AG09309 (cell line): ENCODE data around the gene DHX35.
A peak's percentile ranks its signal among the peaks of the same experiment; 100 is the strongest.

Experiments
- DNase-seq: peaks from one replicate; pipeline ENCODE4 v3.0.0-alpha.2; 2010; ENCODE audit warnings: low read depth
- H3K4me3 ChIP-seq: 2 replicates; pipeline ENCODE4 v1.5.1; 2011; ENCODE audit warnings: mild to moderate bottlenecking, low read depth, low read length, moderate library complexity; ENCODE audit not compliant: control insufficient read depth
- TF ChIP-seq, protein P1 (sequence below): IDR thresholded peaks from 2 replicates; pipeline ENCODE4 v1.5.1; 2011; ENCODE audit warnings: mild to moderate bottlenecking, low read depth, low read length, inconsistent platforms; ENCODE audit not compliant: insufficient read depth, control insufficient read depth; ENCODE audit errors: missing control alignments

DHX35 gene

DNA sequence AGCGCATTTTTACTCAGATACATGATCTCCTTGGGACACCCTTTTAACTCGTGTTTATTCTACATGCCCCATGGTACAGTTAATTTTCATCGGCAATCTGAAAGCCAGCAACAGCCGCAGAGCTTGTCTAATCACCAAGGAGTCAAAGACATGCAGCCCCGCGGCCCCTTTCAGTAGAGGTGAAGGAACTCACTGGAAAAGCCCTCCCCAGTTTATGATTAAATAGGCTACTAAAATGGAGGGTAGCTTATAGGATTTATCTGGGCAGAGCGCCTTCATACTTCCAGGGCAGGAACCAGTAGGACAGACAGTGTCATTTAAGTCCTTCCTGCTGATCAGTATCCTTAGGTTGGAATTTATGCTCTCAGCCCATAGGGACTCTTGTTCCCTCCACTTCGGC lies 83.5 kb downstream of the DHX35 start:
- TF ChIP-seq, protein P1, sequence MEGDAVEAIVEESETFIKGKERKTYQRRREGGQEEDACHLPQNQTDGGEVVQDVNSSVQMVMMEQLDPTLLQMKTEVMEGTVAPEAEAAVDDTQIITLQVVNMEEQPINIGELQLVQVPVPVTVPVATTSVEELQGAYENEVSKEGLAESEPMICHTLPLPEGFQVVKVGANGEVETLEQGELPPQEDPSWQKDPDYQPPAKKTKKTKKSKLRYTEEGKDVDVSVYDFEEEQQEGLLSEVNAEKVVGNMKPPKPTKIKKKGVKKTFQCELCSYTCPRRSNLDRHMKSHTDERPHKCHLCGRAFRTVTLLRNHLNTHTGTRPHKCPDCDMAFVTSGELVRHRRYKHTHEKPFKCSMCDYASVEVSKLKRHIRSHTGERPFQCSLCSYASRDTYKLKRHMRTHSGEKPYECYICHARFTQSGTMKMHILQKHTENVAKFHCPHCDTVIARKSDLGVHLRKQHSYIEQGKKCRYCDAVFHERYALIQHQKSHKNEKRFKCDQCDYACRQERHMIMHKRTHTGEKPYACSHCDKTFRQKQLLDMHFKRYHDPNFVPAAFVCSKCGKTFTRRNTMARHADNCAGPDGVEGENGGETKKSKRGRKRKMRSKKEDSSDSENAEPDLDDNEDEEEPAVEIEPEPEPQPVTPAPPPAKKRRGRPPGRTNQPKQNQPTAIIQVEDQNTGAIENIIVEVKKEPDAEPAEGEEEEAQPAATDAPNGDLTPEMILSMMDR: no peak
- no peak for DNase-seq
- no peak overlapping the region for H3K4me3 ChIP-seq

DNA sequence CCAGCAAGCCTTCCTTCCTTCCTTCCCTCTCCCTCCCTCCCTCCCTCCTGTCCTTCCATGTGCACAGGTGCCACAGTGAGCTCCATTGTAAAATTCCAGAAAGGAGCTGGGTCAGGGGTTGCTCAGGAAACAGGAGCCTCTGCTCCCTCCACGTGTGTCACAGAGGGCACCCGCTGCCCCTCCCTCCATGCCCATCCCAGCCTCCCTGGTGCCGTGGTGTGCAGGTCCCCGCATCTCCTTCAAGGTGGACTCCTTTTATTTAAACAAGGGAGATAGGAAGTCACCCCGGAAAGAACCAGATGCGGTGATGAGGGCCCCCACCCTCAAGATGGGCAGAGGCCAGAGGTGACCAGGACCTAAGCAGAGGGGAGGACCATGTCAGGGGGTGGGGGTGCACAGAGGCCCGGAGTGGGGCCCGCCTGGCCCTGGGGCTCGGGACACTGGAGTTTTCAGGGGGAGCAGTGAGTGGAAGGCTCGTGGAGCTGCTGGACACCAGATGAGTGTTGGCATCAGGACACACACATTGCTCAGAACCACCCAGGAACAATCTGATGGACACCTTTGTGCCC lies 85.4 kb downstream of the DHX35 start:
- no peak for DNase-seq
- TF ChIP-seq, protein P1: no peak
- H3K4me3 ChIP-seq: no peak overlapping the region

DNA sequence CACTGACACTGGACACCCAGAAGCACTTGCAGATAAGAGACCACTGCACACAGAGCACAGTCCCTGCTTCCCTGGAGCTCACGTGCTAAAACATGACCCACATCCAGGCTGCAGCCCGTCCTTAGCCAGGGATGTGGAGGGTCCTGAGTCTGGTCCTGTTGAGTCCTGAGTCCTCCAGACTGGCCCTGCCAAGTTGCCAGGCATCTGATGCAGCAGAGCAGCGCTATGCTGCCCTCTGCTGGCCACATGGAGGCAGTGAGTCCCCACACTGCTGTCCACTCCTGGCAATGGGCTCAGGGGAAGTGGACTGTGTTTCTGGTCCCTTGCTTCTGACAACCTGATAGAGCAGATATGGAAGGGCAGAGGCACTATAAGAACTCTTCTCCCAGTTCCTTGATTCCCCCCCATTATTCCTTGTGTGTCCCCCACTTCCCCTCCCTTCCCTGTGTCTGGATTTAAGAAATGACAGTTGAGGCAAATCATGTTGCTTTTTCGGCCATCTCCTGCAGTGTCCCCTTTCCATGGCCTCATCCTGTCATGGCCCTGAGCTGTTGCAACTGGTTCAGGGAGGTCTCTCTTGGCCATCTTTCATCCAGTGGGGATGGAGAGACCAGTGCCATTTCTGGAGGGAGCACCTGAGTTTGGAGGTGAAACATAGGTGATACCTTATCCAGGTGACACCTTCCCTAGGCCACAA lies 86.0 kb downstream of the DHX35 start:
- DNase-seq: no peak
- H3K4me3 ChIP-seq: no peak overlapping the region
- TF ChIP-seq, protein P1: peak; percentile 99

DNA sequence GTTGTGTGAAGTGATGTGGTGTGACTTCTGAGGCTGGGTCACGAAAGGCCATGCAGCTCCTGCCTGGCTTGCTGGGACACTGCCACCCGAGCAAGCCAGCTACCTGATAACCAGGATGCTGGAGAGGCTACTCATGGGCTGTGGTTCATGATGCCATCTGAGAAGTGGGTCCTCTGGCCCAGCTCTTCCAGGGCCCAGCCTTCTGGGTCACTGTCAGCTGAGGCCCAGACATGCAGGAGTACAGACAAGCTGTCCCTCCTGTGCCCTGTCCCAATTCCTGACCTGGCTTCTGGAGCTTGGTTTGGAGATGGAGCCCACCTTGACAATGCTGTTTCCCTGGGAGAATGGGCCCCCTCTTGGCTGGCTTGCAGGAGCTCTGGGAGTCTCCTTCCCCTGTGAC lies 87.0 kb downstream of the DHX35 start:
- no peak for DNase-seq
- no peak overlapping the region for H3K4me3 ChIP-seq
- TF ChIP-seq, protein P1: no peak

DNA sequence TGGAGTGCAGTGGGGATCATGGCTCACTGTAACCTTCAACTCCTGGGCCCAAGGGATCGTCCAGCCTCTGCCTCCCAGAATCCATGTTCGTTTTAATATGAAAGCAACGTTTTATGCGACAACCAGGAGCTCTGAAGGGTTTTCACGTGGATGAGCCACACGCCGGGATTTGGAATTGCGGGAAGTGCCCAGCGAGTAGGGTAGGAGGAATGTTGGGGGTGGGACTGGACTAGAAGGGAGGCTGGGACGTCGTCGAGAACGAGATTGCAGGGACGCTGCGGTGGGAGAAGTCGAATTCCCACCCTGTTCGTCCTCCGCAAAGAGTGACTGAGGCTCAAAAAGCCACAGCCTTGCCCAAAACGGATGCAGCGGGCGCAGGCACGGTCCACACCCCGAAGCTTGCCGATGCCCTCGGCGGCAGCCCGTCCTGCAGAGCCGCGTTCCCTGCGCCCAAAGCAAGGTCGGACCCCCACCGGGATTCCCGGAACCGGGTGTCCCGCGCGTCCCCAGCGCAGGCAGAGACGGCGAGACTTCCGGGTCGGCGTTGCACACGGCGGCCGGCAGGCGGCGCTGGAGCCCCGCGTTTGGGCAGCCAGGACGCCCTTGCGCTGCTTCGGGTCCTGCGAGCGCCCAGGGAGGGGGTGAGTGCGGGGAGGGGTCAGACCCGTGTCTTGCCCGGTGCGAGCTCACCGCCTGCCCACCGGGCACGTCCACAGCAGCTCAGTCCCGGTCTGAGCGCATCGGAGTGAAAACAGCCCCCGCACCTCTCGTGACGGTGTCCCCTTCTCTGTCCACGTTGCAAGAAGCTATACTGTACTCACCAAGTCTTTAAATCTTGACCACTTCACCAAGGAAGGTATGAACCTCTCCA lies 87.8 kb downstream of the DHX35 start:
- TF ChIP-seq, protein P1: peak; percentile 80
- H3K4me3 ChIP-seq: peak overlapping the region; percentile 77
- no peak for DNase-seq

DNA sequence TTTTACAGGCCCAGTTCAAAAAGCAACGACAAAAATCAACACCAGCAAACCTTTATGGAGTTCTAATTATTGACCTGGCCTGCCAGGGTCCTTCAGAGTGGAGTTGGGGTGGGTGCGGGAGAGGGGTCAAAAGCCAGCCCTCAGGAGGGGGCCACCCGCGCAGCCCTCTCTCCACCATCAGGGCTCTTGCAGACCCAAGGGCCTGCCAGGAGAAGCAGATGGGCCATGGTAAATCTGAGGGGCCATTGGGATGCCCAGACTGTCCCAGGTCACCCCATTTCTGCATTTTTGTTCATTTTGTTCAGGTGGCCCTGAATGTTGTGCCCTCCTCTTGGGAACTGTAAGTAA lies 88.4 kb downstream of the DHX35 start:
- DNase-seq: no peak
- TF ChIP-seq, protein P1: no peak
- peak overlapping the region; percentile 77 for H3K4me3 ChIP-seq
